Calu3 (cell line): Measurements from ENCODE around the gene B4GALT7. TPM values are rescaled to one million over a fixed set of nuclear protein-coding genes. Genes with fewer than 3 reads are reported as not detected.

Experiments
- total RNA-seq: library from RNA; stranded (reverse); gene quantifications from 2 replicates; pipeline ENCODE4 v1.2.3, GENCODE V29; 2022

B4GALT7 gene
- total RNA-seq, 1 experiment from 2014 or later: 55.7 TPM

Other genes starting within 250 kb of the B4GALT7 start
- gene LMAN2, start 248.5 kb upstream of the B4GALT7 start, total RNA-seq: 278 and 305 TPM in 2 replicates
- gene RGS14, start 242.2 kb upstream of the B4GALT7 start, total RNA-seq: 12.9 and 13.0 TPM in 2 replicates
- gene SLC34A1, start 215.7 kb upstream of the B4GALT7 start, total RNA-seq: 0.19 and 0.64 TPM in 2 replicates
- gene PFN3, start 199.5 kb upstream of the B4GALT7 start, total RNA-seq: not detected in 2 replicates
- gene F12, start 190.6 kb upstream of the B4GALT7 start, total RNA-seq: 14.3 and 20.2 TPM in 2 replicates
- 64.6 and 72.6 TPM in 2 replicates for gene GRK6, start 173.5 kb upstream of the B4GALT7 start, total RNA-seq
- 25.2 and 27.6 TPM in 2 replicates for gene PRR7, start 153.3 kb upstream of the B4GALT7 start, total RNA-seq
- 207 and 218 TPM in 2 replicates for gene DBN1, start 126.5 kb upstream of the B4GALT7 start, total RNA-seq
- 400 and 420 TPM in 2 replicates for gene PDLIM7, start 102.5 kb upstream of the B4GALT7 start, total RNA-seq
- gene DOK3, start 90.3 kb upstream of the B4GALT7 start, total RNA-seq: 14.5 and 15.7 TPM in 2 replicates
- gene DDX41, start 83.2 kb upstream of the B4GALT7 start, total RNA-seq: 101 and 132 TPM in 2 replicates
- 92.0 and 97.0 TPM in 2 replicates for gene FAM193B, start 45.6 kb upstream of the B4GALT7 start, total RNA-seq
- gene TMED9, start 7.9 kb upstream of the B4GALT7 start, total RNA-seq: 275 and 294 TPM in 2 replicates
- 4.3 and 8.4 TPM in 2 replicates for gene FAM153A, start 182.8 kb downstream of the B4GALT7 start, total RNA-seq